ENCODE results near the gene CEP128. TPM values are rescaled to one million over a fixed set of nuclear protein-coding genes. Genes with fewer than 3 reads are reported as not detected.

CEP128 gene
- polyA plus RNA-seq, 1 of the 3 experiments (the other 2 are of a cell fraction), result 1.2 TPM

- TF ChIP-seq TEAD4 (IDR thresholded peaks at IDR 0.05; ENCODE audit: borderline replicate concordance, insufficient read depth) (no peak), REST (IDR thresholded peaks at IDR 0.05; ENCODE audit: low read depth, low read length) (no peak), ZBTB33 (IDR thresholded peaks at IDR 0.05; ENCODE audit: borderline replicate concordance, low read depth) (no peak), EZH2phosphoT487 (IDR thresholded peaks at IDR 0.05; ENCODE audit: borderline replicate concordance, low read depth) (no peak), JUND (IDR thresholded peaks at IDR 0.05) (no peak), RCOR1 (IDR thresholded peaks at IDR 0.05; ENCODE audit: low read length) (no peak), SMC3 (IDR thresholded peaks at IDR 0.05; ENCODE audit: low read depth, low read length) (no peak), RAD21 (IDR thresholded peaks at IDR 0.05; ENCODE audit: low read length) (no peak), FOXM1 (IDR thresholded peaks at IDR 0.05; ENCODE audit: low read depth) (no peak), POLR2AphosphoS5 (IDR thresholded peaks at IDR 0.05; ENCODE audit: low read depth, low read length) (no peak), MEF2A (IDR thresholded peaks at IDR 0.05; ENCODE audit: borderline replicate concordance, low read depth) (no peak), YY1 (IDR thresholded peaks at IDR 0.05; ENCODE audit: low read depth) (no peak), SIN3A (IDR thresholded peaks at IDR 0.05; ENCODE audit: borderline replicate concordance, low read depth, low read length) (no peak), MAX (IDR thresholded peaks at IDR 0.05; ENCODE audit: low read depth) (no peak), NRF1 (IDR thresholded peaks at IDR 0.05; ENCODE audit: low read depth, low read length) (no peak)
- H3K4me2 ChIP-seq, result no peak overlapping the region
- WGBS (ENCODE audit: low lambda C conversion rate), result 87% methylated on average over 7 of the region's 7 CpGs
Observed at GRCh38 chr14:80538633-80539375, 402.7 kb downstream of the CEP128 start.

More at GRCh38 chr14:80538633-80539375, 402.7 kb downstream of the CEP128 start:
- no peaks in the 10 kb centered on the region for H3F3A ChIP-seq (replicated peaks; ENCODE audit: insufficient read depth)
- no peaks in the 10 kb centered on the region for H3K9me2 ChIP-seq
- ChIA-PET CTCF (interaction anchor here (1.5 kb wide), 1 partner anchor 9 kb away, joined by 3 read pairs; no protein-coding TSS in a partner anchor), POLR2A (no interaction called here)
- no peak overlapping the region for H3K4me3 ChIP-seq (ENCODE audit: low read depth in 2 of 2, low read length in 1 of 2)
- no peak overlapping the region for H2AFZ ChIP-seq (ENCODE audit: low read depth)
- H3K9me3 ChIP-seq, result no peaks in the 10 kb centered on the region
- DNase-seq, result no peak
- H3K27me3 ChIP-seq (ENCODE audit: insufficient read depth), result no peaks in the 10 kb centered on the region
- no peaks in the 10 kb centered on the region for H3K79me2 ChIP-seq (ENCODE audit: insufficient read depth)
- H3K4me1 ChIP-seq (ENCODE audit: control insufficient read depth in 1 of 2, insufficient read depth in 2 of 2, low read depth in 1 of 2, low read length in 1 of 2), result no peaks in the 10 kb centered on the region
- H3K27ac ChIP-seq (ENCODE audit: low read depth in 2 of 2, low read length in 1 of 2), result no peak overlapping the region
- no peaks in the 10 kb centered on the region for H3K36me3 ChIP-seq (replicated peaks in 1 of 2; ENCODE audit: control insufficient read depth in 1 of 2, insufficient read depth in 2 of 2, low read length in 1 of 2)
- H3K9ac ChIP-seq, result no peak overlapping the region
- H4K20me1 ChIP-seq (ENCODE audit: insufficient read depth), result no peaks in the 10 kb centered on the region

All from SK-N-SH (cell line).